Endothelial cell of umbilical vein (primary cell): ENCODE results near the gene PKD2L2. TPM values are rescaled to one million over a fixed set of nuclear protein-coding genes. Genes with fewer than 3 reads are reported as not detected.

Source experiments
- BruUV-seq: library from RNA; stranded (reverse); fragments of 400-500 nt; replicated peaks from 2 replicates; lab custom pipeline; 2021; lab: Mats Ljungman, UMichigan
- CTCF ChIA-PET: fragments of 300-600, 350-600 bp; sonication (Branson Sonifier 250); formaldehyde crosslinking; loops from one replicate; lab custom pipeline; 2021; ENCODE audit warnings: antibody characterized with exemption, inconsistent platforms; lab: Charles Lee
- POLR2A ChIA-PET: fragments of 300-600, 350-600 bp; sonication (Branson Sonifier 250); formaldehyde crosslinking; loops from one replicate; lab custom pipeline; 2021; ENCODE audit warnings: antibody characterized with exemption, inconsistent platforms; lab: Charles Lee
- DNase-seq: peaks from one replicate; pipeline ENCODE4 v3.0.0-alpha.2; 2011; ENCODE audit warnings: low read depth, low spot score
- FAIRE-seq: peaks from 2 replicates; lab custom pipeline; 2011; peaks lifted over from hg19 to GRCh38; lab: Jason Lieb, UNC
- H2AFZ ChIP-seq: 2 replicates; pipeline ENCODE4 v1.6.0; 2012; ENCODE audit warnings: low read depth, low read length, control low read depth, inconsistent platforms
- H3K27ac ChIP-seq: 2 replicates; pipeline ENCODE4 v1.5.1; 2011; ENCODE audit warnings: low read depth, mild to moderate bottlenecking, control low read depth, low read length, moderate library complexity; ENCODE audit not compliant: insufficient read depth
- H3K27me3 ChIP-seq, 2 experiments: 2 replicates each; pipeline versions ENCODE4 v1.6.0 to v1.6.1; 2011; ENCODE audit warnings: low read length in 2 of 2, mixed read lengths in 1 of 2; ENCODE audit not compliant: control insufficient read depth in 2 of 2, insufficient read depth in 2 of 2
- H3K36me3 ChIP-seq, 2 experiments: 2 replicates in 1 of 2; 3 replicates in 1 of 2; pipeline ENCODE4 v1.5.1; 2011; ENCODE audit warnings: low read length in 2 of 2, mild to moderate bottlenecking in 1 of 2, moderate library complexity in 1 of 2; ENCODE audit not compliant: control insufficient read depth in 2 of 2, insufficient read depth in 2 of 2; ENCODE audit errors: extremely low read depth in 1 of 2
- H3K4me1 ChIP-seq: 3 replicates; pipeline ENCODE4 v1.5.1; 2011; ENCODE audit warnings: mild to moderate bottlenecking, low read length; ENCODE audit not compliant: control insufficient read depth, insufficient read depth; ENCODE audit errors: extremely low read depth
- H3K4me2 ChIP-seq: 2 replicates; pipeline ENCODE4 v1.6.1; 2011; ENCODE audit warnings: low read length, control low read depth, mixed read lengths; ENCODE audit not compliant: insufficient read depth
- H3K4me3 ChIP-seq, 3 experiments: fragments of 200-600 bp in 1 of 3; sonication (generic), shearing (Covaris generic) in 1 of 3; replicated peaks in 1 of 3; 2 replicates each; pipeline ENCODE4 v1.5.1; 2011 to 2016; ENCODE audit warnings: control low read depth in 3 of 3, low read length in 3 of 3, mild to moderate bottlenecking in 2 of 3, inconsistent platforms in 1 of 3, low read depth in 1 of 3, moderate library complexity in 1 of 3; ENCODE audit not compliant: insufficient read depth in 1 of 3
- H3K79me2 ChIP-seq: 2 replicates; pipeline ENCODE4 v1.6.0; 2012; ENCODE audit warnings: low read length, inconsistent platforms; ENCODE audit not compliant: control insufficient read depth, insufficient read depth
- H3K9ac ChIP-seq: replicated peaks from 2 replicates; pipeline ENCODE3; 2011; ENCODE audit warnings: low read length, control low read depth; ENCODE audit not compliant: insufficient read depth; ENCODE audit errors: extremely low read depth
- H3K9me1 ChIP-seq: replicated peaks from 3 replicates; pipeline ENCODE4 v1.6.0; 2011; ENCODE audit warnings: mild to moderate bottlenecking, low read length; ENCODE audit not compliant: control insufficient read depth, insufficient read depth; ENCODE audit errors: extremely low read depth
- H3K9me3 ChIP-seq: replicated peaks from 2 replicates; pipeline ENCODE4 v1.5.1; 2012; ENCODE audit warnings: low read length, inconsistent platforms; ENCODE audit not compliant: control insufficient read depth, insufficient read depth
- H4K20me1 ChIP-seq: replicated peaks from 2 replicates; pipeline ENCODE3; 2011; ENCODE audit warnings: mild to moderate bottlenecking, low read length; ENCODE audit not compliant: control insufficient read depth, insufficient read depth; ENCODE audit errors: extremely low read depth
- CTCF ChIP-seq, 2 donors: IDR thresholded peaks; 1 replicate in 1 of 2; 2 replicates in 1 of 2; pipeline ENCODE4 v1.5.1; 2011; ENCODE audit warnings: low read length in 2 of 2, mild to moderate bottlenecking in 2 of 2, moderate library complexity in 2 of 2, control low read depth in 1 of 2, inconsistent platforms in 1 of 2, low read depth in 1 of 2; ENCODE audit not compliant: insufficient read depth in 1 of 2; ENCODE audit errors: extremely low read depth in 1 of 2
- FOS ChIP-seq: IDR thresholded peaks from 2 replicates; pipeline ENCODE4 v1.6.1; 2011; ENCODE audit warnings: mild to moderate bottlenecking, low read length, moderate library complexity, borderline replicate concordance; ENCODE audit not compliant: insufficient read depth
- GATA2 ChIP-seq: IDR thresholded peaks from 2 replicates; pipeline ENCODE4 v1.7.0; 2011; ENCODE audit warnings: low read depth, mild to moderate bottlenecking, moderate library complexity, mixed read lengths, low read length; ENCODE audit not compliant: insufficient read length, insufficient read depth
- JUN ChIP-seq: IDR thresholded peaks from 2 replicates; pipeline ENCODE4 v1.6.1; 2011; ENCODE audit warnings: borderline replicate concordance, low read depth; ENCODE audit not compliant: insufficient read length, insufficient read depth
- MAX ChIP-seq: IDR thresholded peaks from 2 replicates; pipeline ENCODE4 v1.6.1; 2011; ENCODE audit not compliant: insufficient read depth, insufficient read length
- MYC ChIP-seq: IDR thresholded peaks from one replicate; pipeline ENCODE4 v1.6.1; 2011; ENCODE audit warnings: mild to moderate bottlenecking, low read depth, low read length
- POLR2A ChIP-seq: IDR thresholded peaks from 2 replicates; pipeline ENCODE4 v1.6.1; 2012; ENCODE audit warnings: low read depth, mild to moderate bottlenecking, control low read depth, low read length
- POLR2AphosphoS5 ChIP-seq: IDR thresholded peaks from 2 replicates; pipeline ENCODE4 v1.6.1; 2012; ENCODE audit warnings: low read depth, mild to moderate bottlenecking, control low read depth, low read length, moderate library complexity; ENCODE audit not compliant: insufficient read depth
- dilution Hi-C: fragments of 300-500 bp; cut with MboI; formaldehyde crosslinking; loops from one replicate; pipeline ENCODE4 v1.15.0; 2019; ENCODE audit warnings: low sequenced_read_pairs; ENCODE audit not compliant: extremely low pct_ligation_motif_present
- intact Hi-C: fragments of 100-400 bp; cut with micrococcal nuclease; formaldehyde crosslinking; loops from one replicate; pipeline ENCODE4 v1.10.0; 2022
- polyA plus RNA-seq, 4 experiments: library from polyadenylated mRNA; depleted of rRNA in 3 of 4; stranded (reverse) in 3 of 4; unstranded in 1 of 4; fragments of >200 nt; gene quantifications; 2 replicates each; pipeline versions ENCODE4 v1.2.1 to v1.2.3, GENCODE V29; 2011 to 2012; ENCODE audit warnings: missing spikeins in 1 of 4
- total RNA-seq: library from RNA; stranded (reverse); gene quantifications from 2 replicates; pipeline ENCODE4 v1.2.3, GENCODE V29; 2021

The PKD2L2 gene
- total and polyA plus RNA-seq, 2 donors (not counting 3 experiments of a cell fraction or from before 2014, with no cell fraction given) = not detected

- H3K9ac ChIP-seq = no peak overlapping the region
These were observed 65.0 kb downstream of the PKD2L2 start for GRCh38 chr5:137954131-137954879.

GRCh38 chr5:137957948-137958347, 68.7 kb downstream of the PKD2L2 start:
- dilution Hi-C loops = no loop called here
- intact Hi-C loops = no loop called here
- H3K9ac ChIP-seq = peak overlapping the region; percentile 34
- no TSS peak for BruUV-seq
- H3K79me2 ChIP-seq = no peaks in the 10 kb centered on the region
- no peaks in the 10 kb centered on the region for H3K9me1 ChIP-seq
- no peaks in the 10 kb centered on the region for H3K9me3 ChIP-seq
- peak; percentile 66 for FAIRE-seq
- ChIA-PET POLR2A (no interaction called here), CTCF (no interaction called here)
- H3K4me3 ChIP-seq = peak overlapping the region in 1 of 3 experiments; percentile 19
- H4K20me1 ChIP-seq = no peaks in the 10 kb centered on the region
- no peak overlapping the region for H2AFZ ChIP-seq
- H3K4me2 ChIP-seq = peak overlapping the region; percentile 57
- peaks cover 0 to 3% of the 10 kb centered on the region in 2 experiments for H3K36me3 ChIP-seq
- H3K4me1 ChIP-seq = peaks cover 36% of the 10 kb centered on the region
- H3K27ac ChIP-seq = peak overlapping the region; percentile 83
- DNase-seq = peak; percentile 73
- TF ChIP-seq CTCF (IDR thresholded peaks at IDR 0.05; ENCODE audit: extremely low read depth in 1 of 2, insufficient read depth in 1 of 2, low read depth in 1 of 2, low read length in 2 of 2) (no peak), GATA2 (peak; percentile 88), JUN (peak; percentile 63), MAX (no peak), POLR2AphosphoS5 (peak; percentile 69), FOS (peak; percentile 67), POLR2A (no peak)
- no peaks in the 10 kb centered on the region for H3K27me3 ChIP-seq

More at GRCh38 chr5:137954131-137954879, 65.0 kb downstream of the PKD2L2 start:
- Histone ChIP-seq H3K27me3 (no peaks in the 10 kb centered on the region), H3K27ac (peak overlapping the region; percentile 70), H3K36me3 (peaks cover under 1 to 2% of the 10 kb centered on the region in 2 experiments), H3K4me1 (peaks cover 36% of the 10 kb centered on the region), H2AFZ (no peak overlapping the region), H4K20me1 (no peaks in the 10 kb centered on the region), H3K79me2 (no peaks in the 10 kb centered on the region), H3K9me3 (no peaks in the 10 kb centered on the region), H3K4me2 (peak overlapping the region; percentile 68), H3K9me1 (no peaks in the 10 kb centered on the region), H3K4me3 (peak overlapping the region in 1 of 3 experiments; percentile 23)
- TF ChIP-seq FOS = peak; percentile 90
- no peak for TF ChIP-seq MYC
- TF ChIP-seq JUN = peak; percentile 65
- dilution Hi-C loops (no loop called here), intact Hi-C loops (loop anchor here (2.0 kb wide), 1 partner anchor 60 kb away; no protein-coding TSS in a partner anchor)
- no TSS peak for BruUV-seq
- DNase-seq (peak; percentile 91), FAIRE-seq (peak; percentile 89)
- POLR2A ChIA-PET = interaction anchor here (0.7 to 0.8 kb wide), 2 partner anchors 10 to 45 kb away, joined by 3 to 5 read pairs; no protein-coding TSS in a partner anchor
- CTCF ChIA-PET = interaction anchor here (1.1 to 2.8 kb wide), 11 partner anchors 9 to 325 kb away, joined by 3 to 28 read pairs (median 5); no protein-coding TSS in a partner anchor
